RWPE2 (cell line): ENCODE data around the gene HACD1.

Source experiments
- ATAC-seq: fragments of 200-7000 bp; cut with Tn5 transposase; 3 replicates; pipeline ENCODE4 v1.9.1; 2021; ENCODE audit warnings: low read depth
- DNase-seq: peaks from one replicate; pipeline ENCODE4 v3.0.0-alpha.2; 2020; ENCODE audit warnings: low spot score
- H3K27ac ChIP-seq: fragments of 450-650 bp; 2 replicates; pipeline ENCODE4 v1.5.1; 2017; ENCODE audit warnings: mild to moderate bottlenecking; ENCODE audit not compliant: poor library complexity, severe bottlenecking
- H3K27me3 ChIP-seq: fragments of 250-450 bp; sonication (Bioruptor Pico); 2 replicates; pipeline ENCODE4 v1.5.1; 2021; ENCODE audit warnings: mild to moderate bottlenecking, moderate library complexity; ENCODE audit not compliant: insufficient read depth, poor library complexity, severe bottlenecking
- H3K36me3 ChIP-seq: fragments of 250-450 bp; sonication (Bioruptor Pico); 2 replicates; pipeline ENCODE4 v1.5.1; 2020; ENCODE audit warnings: low read depth, mild to moderate bottlenecking, moderate library complexity
- H3K4me1 ChIP-seq: fragments of 250-450 bp; sonication (Bioruptor Pico); 2 replicates; pipeline ENCODE4 v1.5.1; 2021; ENCODE audit warnings: mild to moderate bottlenecking, moderate library complexity; ENCODE audit not compliant: insufficient read depth, poor library complexity, severe bottlenecking
- H3K4me3 ChIP-seq: fragments of 250-450 bp; sonication (Bioruptor Pico); 2 replicates; pipeline ENCODE4 v1.5.1; 2021; ENCODE audit warnings: mild to moderate bottlenecking, moderate library complexity; ENCODE audit not compliant: severe bottlenecking
- H3K9me3 ChIP-seq: fragments of 250-450 bp; sonication (Bioruptor Pico); 2 replicates; pipeline ENCODE4 v1.5.1; 2021; ENCODE audit warnings: mild to moderate bottlenecking, moderate library complexity; ENCODE audit not compliant: severe bottlenecking
- TF ChIP-seq, protein P1 (sequence below): fragments of 450-650 bp; IDR thresholded peaks from one replicate; pipeline ENCODE4 v1.5.1; 2017; ENCODE audit warnings: mild to moderate bottlenecking, moderate library complexity; ENCODE audit not compliant: poor library complexity, severe bottlenecking

The HACD1 gene

DNA sequence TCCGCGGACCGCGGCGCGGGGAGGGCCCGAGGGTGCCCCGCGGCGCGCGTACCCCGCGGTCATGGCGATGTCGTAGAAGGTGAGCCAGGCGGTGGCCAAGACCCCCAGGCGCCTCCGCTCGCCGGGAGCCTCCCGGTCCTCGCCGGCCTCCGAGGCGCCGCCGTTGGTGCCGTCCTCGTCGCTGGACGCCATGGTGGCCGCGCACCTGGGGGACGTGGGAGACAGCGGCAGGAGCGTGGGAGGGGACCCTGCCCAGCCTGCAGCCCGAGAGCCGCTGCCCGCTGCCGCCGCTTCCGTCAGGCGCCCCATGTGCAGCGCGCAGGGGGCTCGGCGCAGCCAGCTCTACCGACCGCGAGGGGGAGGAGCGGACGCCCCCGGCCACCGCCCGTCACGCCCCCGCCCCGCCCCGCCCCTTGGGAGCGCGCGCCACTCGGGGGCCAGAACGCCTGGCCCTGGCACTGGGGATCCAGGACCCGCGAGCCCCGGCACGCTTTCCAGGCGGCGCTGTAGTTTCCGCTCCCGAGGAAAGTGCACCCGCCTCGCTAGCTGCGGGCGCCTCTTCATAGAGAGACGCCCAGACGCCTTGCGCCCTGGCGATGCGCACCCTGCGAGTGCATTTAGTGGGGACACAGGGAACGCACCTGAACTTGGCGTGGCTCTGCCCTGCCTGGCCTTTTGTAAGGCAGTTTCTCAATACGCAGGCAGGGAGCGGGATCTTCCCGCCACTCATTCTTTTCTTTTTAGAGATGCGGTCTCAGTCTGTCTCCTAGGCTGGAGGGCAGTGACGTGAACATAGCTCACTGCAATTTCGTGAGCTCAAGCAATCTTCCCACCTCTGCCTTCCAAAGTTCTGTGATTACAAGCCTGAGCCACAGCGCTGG lies at the start of gene HACD1:
Gene HACD1, minus strand, starts transcription at position 344 of the 881 bp plus-strand sequence. Its CDS starts 35 bp downstream, at position 309.
- H3K27me3 ChIP-seq, result no peaks in the 10 kb centered on the region
- TF ChIP-seq, protein P1, sequence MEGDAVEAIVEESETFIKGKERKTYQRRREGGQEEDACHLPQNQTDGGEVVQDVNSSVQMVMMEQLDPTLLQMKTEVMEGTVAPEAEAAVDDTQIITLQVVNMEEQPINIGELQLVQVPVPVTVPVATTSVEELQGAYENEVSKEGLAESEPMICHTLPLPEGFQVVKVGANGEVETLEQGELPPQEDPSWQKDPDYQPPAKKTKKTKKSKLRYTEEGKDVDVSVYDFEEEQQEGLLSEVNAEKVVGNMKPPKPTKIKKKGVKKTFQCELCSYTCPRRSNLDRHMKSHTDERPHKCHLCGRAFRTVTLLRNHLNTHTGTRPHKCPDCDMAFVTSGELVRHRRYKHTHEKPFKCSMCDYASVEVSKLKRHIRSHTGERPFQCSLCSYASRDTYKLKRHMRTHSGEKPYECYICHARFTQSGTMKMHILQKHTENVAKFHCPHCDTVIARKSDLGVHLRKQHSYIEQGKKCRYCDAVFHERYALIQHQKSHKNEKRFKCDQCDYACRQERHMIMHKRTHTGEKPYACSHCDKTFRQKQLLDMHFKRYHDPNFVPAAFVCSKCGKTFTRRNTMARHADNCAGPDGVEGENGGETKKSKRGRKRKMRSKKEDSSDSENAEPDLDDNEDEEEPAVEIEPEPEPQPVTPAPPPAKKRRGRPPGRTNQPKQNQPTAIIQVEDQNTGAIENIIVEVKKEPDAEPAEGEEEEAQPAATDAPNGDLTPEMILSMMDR, result peak; percentile 44
- peak within 1 kb of the TSS; percentile 79 for H3K4me3 ChIP-seq
- no peaks in the 10 kb centered on the region for H3K9me3 ChIP-seq
- DNase-seq (peak; percentile 79), ATAC-seq (peak; percentile 72)
- H3K36me3 ChIP-seq, result peaks cover 9% of the 10 kb centered on the region
- peak within 1 kb of the TSS; percentile 77 for H3K27ac ChIP-seq
- peaks cover 5% of the 10 kb centered on the region for H3K4me1 ChIP-seq

DNA sequence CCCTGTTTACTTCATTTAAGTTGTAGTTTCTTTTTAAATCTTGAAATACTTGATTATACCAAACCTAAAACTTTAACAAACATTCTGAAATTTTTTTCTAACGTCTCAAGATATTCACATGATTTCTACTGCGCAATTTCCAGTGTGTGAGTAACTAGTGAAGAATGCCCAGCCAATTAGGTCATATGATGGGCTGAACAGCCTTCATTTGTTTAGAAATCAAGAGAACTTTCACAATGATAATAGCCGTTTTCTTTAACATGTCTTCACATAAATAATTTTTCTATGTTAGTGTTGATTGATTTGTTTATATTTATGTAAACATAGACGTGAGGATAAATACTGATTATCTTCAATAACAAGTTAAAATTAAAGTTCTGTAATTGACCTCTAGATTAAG lies 48.6 kb upstream of the HACD1 start:
- Histone ChIP-seq H3K4me1 (peaks cover 26% of the 10 kb centered on the region), H3K27ac (peak overlapping the region; percentile 72)
- TF ChIP-seq, protein P1, result no peak

DNA sequence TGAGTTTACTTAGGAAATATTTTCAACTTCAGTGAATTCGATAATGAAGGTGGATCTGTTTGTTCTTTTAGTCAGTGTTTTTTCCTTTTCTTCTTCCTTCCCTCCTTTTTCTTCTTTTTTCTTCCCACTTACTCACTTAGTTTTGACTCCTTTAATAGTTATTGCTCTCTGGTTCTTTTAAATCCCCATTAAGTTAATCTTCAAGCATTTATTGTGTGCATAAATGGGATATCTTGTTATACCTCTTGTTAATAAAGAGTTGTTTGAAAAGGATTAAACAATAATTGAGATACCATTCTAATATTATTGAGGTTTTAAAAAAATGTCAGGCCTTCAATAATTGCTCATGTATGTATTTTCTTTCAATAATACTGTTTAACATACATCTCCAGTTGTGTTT lies 46.3 kb upstream of the HACD1 start:
- Histone ChIP-seq H3K27ac (no peak overlapping the region), H3K4me3 (no peak overlapping the region)
- no peak for ATAC-seq

More for the DNA sequence above, 48.6 kb upstream of the HACD1 start:
- Histone ChIP-seq H3K27me3 (no peaks in the 10 kb centered on the region), H3K36me3 (peaks cover 20% of the 10 kb centered on the region), H3K9me3 (no peaks in the 10 kb centered on the region), H3K4me3 (no peak overlapping the region)
- DNase-seq (no peak), ATAC-seq (peak; percentile 79)

GRCh38 chr10:17662193-17663138 lies 45.3 kb upstream of the HACD1 start:
- H3K4me3 ChIP-seq, result no peak overlapping the region
- peaks cover 25% of the 10 kb centered on the region for H3K36me3 ChIP-seq
- TF ChIP-seq, protein P1, result no peak
- no peaks in the 10 kb centered on the region for H3K9me3 ChIP-seq
- peaks cover 24% of the 10 kb centered on the region for H3K4me1 ChIP-seq
- no peak for DNase-seq
- H3K27me3 ChIP-seq, result no peaks in the 10 kb centered on the region
- ATAC-seq, result no peak
- no peak overlapping the region for H3K27ac ChIP-seq

More for the DNA sequence above, 46.3 kb upstream of the HACD1 start:
- no peak for DNase-seq
- Histone ChIP-seq H3K36me3 (peaks cover 25% of the 10 kb centered on the region), H3K4me1 (peaks cover 24% of the 10 kb centered on the region), H3K27me3 (no peaks in the 10 kb centered on the region), H3K9me3 (no peaks in the 10 kb centered on the region)
- TF ChIP-seq, protein P1, result no peak
